Measurements from ENCODE around the gene NOTCH3. TPM values are rescaled to one million over a fixed set of nuclear protein-coding genes. Genes with fewer than 3 reads are reported as not detected.

Gene NOTCH3
- total RNA-seq, result under 1 TPM; 0.05 to 0.18 TPM
- 0 to 0.12 reads per million in 2 donors for total RNA-seq

- Mint-ChIP-seq H3K27me3 (peaks cover 61% of the 10 kb centered on the region), H3K4me1 (peaks cover 13% of the 10 kb centered on the region), H3K4me3 (peak within 1 kb of the TSS; percentile 81), H3K27ac (no peak within 1 kb of the TSS), H3K36me3 (ENCODE audit: low read depth) (peaks cover 12% of the 10 kb centered on the region)
- H3K9me3 ChIP-seq (ENCODE audit: control insufficient read depth, low read length, poor library complexity, severe bottlenecking), result no peaks in the 10 kb centered on the region
- DNase-seq (no peak), ATAC-seq (no peak)
Measured at GRCh38 chr19:15200553-15201364, at the start of gene NOTCH3. TSS of gene NOTCH3 (minus strand) at chr19:15200995. CDS start at chr19:15200905, 90 bp downstream.

- ATAC-seq, result no peak
- H3K27ac Mint-ChIP-seq, result no peak overlapping the region
- H3K36me3 Mint-ChIP-seq (ENCODE audit: low read depth), result peaks cover 6% of the 10 kb centered on the region
- no peak overlapping the region for H3K4me3 Mint-ChIP-seq
- DNase-seq, result no peak
- H3K4me1 Mint-ChIP-seq, result peaks cover 10% of the 10 kb centered on the region
- no peaks in the 10 kb centered on the region for H3K27me3 Mint-ChIP-seq
- H3K9me3 ChIP-seq (ENCODE audit: control insufficient read depth, low read length, poor library complexity, severe bottlenecking), result no peaks in the 10 kb centered on the region
Measured at GRCh38 chr19:15250640-15250993, 49.8 kb upstream of the NOTCH3 start.

- Mint-ChIP-seq H3K36me3 (ENCODE audit: low read depth) (peaks cover 6% of the 10 kb centered on the region), H3K27me3 (no peaks in the 10 kb centered on the region), H3K4me1 (peaks cover 10% of the 10 kb centered on the region), H3K27ac (no peak overlapping the region), H3K4me3 (no peak overlapping the region)
- no peaks in the 10 kb centered on the region for H3K9me3 ChIP-seq (ENCODE audit: control insufficient read depth, low read length, poor library complexity, severe bottlenecking)
- ATAC-seq, result no peak
- DNase-seq, result no peak
Measured at GRCh38 chr19:15249972-15250639, 49.3 kb upstream of the NOTCH3 start.

GRCh38 chr19:15249528-15249874 is 48.7 kb upstream of the NOTCH3 start:
- ATAC-seq (no peak), DNase-seq (no peak)
- H3K9me3 ChIP-seq (ENCODE audit: control insufficient read depth, low read length, poor library complexity, severe bottlenecking), result no peaks in the 10 kb centered on the region
- Mint-ChIP-seq H3K27me3 (no peaks in the 10 kb centered on the region), H3K27ac (no peak overlapping the region), H3K4me1 (peaks cover 10% of the 10 kb centered on the region), H3K4me3 (no peak overlapping the region), H3K36me3 (ENCODE audit: low read depth) (peaks cover 8% of the 10 kb centered on the region)

- no peaks in the 10 kb centered on the region for H3K9me3 ChIP-seq (ENCODE audit: control insufficient read depth, low read length, poor library complexity, severe bottlenecking)
- DNase-seq, result no peak
- no peak overlapping the region for H3K4me3 Mint-ChIP-seq
- no peaks in the 10 kb centered on the region for H3K27me3 Mint-ChIP-seq
- peaks cover 8% of the 10 kb centered on the region for H3K36me3 Mint-ChIP-seq (ENCODE audit: low read depth)
- H3K27ac Mint-ChIP-seq, result no peak overlapping the region
- H3K4me1 Mint-ChIP-seq, result peaks cover 10% of the 10 kb centered on the region
- no peak for ATAC-seq
Measured at GRCh38 chr19:15248648-15249527, 48.1 kb upstream of the NOTCH3 start.

GRCh38 chr19:15248106-15248505 is 47.3 kb upstream of the NOTCH3 start:
- Mint-ChIP-seq H3K4me1 (peaks cover 12% of the 10 kb centered on the region), H3K27me3 (no peaks in the 10 kb centered on the region), H3K4me3 (peak overlapping the region; percentile 31), H3K36me3 (ENCODE audit: low read depth) (peaks cover 8% of the 10 kb centered on the region), H3K27ac (no peak overlapping the region)
- DNase-seq (no peak), ATAC-seq (no peak)
- no peaks in the 10 kb centered on the region for H3K9me3 ChIP-seq (ENCODE audit: control insufficient read depth, low read length, poor library complexity, severe bottlenecking)

GRCh38 chr19:15247107-15248014 is 46.6 kb upstream of the NOTCH3 start:
- DNase-seq (no peak), ATAC-seq (no peak)
- H3K27me3 Mint-ChIP-seq, result no peaks in the 10 kb centered on the region
- peaks cover 12% of the 10 kb centered on the region for H3K4me1 Mint-ChIP-seq
- no peak overlapping the region for H3K4me3 Mint-ChIP-seq
- peaks cover 8% of the 10 kb centered on the region for H3K36me3 Mint-ChIP-seq (ENCODE audit: low read depth)
- H3K9me3 ChIP-seq (ENCODE audit: control insufficient read depth, low read length, poor library complexity, severe bottlenecking), result no peaks in the 10 kb centered on the region
- H3K27ac Mint-ChIP-seq, result no peak overlapping the region

GRCh38 chr19:15246198-15246481 is 45.3 kb upstream of the NOTCH3 start:
- H3K36me3 Mint-ChIP-seq (ENCODE audit: low read depth), result peaks cover 8% of the 10 kb centered on the region

GRCh38 chr19:15245370-15246197 is 44.8 kb upstream of the NOTCH3 start:
- Mint-ChIP-seq H3K27me3 (no peaks in the 10 kb centered on the region), H3K4me1 (peaks cover 12% of the 10 kb centered on the region), H3K4me3 (no peak overlapping the region), H3K36me3 (ENCODE audit: low read depth) (peaks cover 8% of the 10 kb centered on the region), H3K27ac (peak overlapping the region; percentile 57)
- no peaks in the 10 kb centered on the region for H3K9me3 ChIP-seq (ENCODE audit: control insufficient read depth, low read length, poor library complexity, severe bottlenecking)
- ATAC-seq, result no peak
- DNase-seq, result no peak

More at GRCh38 chr19:15246198-15246481, 45.3 kb upstream of the NOTCH3 start:
- DNase-seq (no peak), ATAC-seq (no peak)
- H3K9me3 ChIP-seq (ENCODE audit: control insufficient read depth, low read length, poor library complexity, severe bottlenecking), result no peaks in the 10 kb centered on the region
- H3K27me3 Mint-ChIP-seq, result no peaks in the 10 kb centered on the region
- peak overlapping the region; percentile 24 for H3K27ac Mint-ChIP-seq
- peak overlapping the region; percentile 9 for H3K4me3 Mint-ChIP-seq
- H3K4me1 Mint-ChIP-seq, result peaks cover 12% of the 10 kb centered on the region

GRCh38 chr19:15244808-15245207 is 44.0 kb upstream of the NOTCH3 start:
- no peak overlapping the region for H3K4me3 Mint-ChIP-seq
- peak overlapping the region; percentile 57 for H3K27ac Mint-ChIP-seq
- H3K27me3 Mint-ChIP-seq, result no peaks in the 10 kb centered on the region
- peaks cover 8% of the 10 kb centered on the region for H3K36me3 Mint-ChIP-seq (ENCODE audit: low read depth)
- H3K4me1 Mint-ChIP-seq, result peaks cover 12% of the 10 kb centered on the region
- ATAC-seq (no peak), DNase-seq (no peak)
- no peaks in the 10 kb centered on the region for H3K9me3 ChIP-seq (ENCODE audit: control insufficient read depth, low read length, poor library complexity, severe bottlenecking)

- peak overlapping the region; percentile 57 for H3K27ac Mint-ChIP-seq
- DNase-seq (no peak), ATAC-seq (no peak)
- peaks cover 12% of the 10 kb centered on the region for H3K4me1 Mint-ChIP-seq
- H3K4me3 Mint-ChIP-seq, result no peak overlapping the region
- no peaks in the 10 kb centered on the region for H3K9me3 ChIP-seq (ENCODE audit: control insufficient read depth, low read length, poor library complexity, severe bottlenecking)
- H3K36me3 Mint-ChIP-seq (ENCODE audit: low read depth), result peaks cover 8% of the 10 kb centered on the region
- H3K27me3 Mint-ChIP-seq, result no peaks in the 10 kb centered on the region
Measured at GRCh38 chr19:15244106-15244803, 43.5 kb upstream of the NOTCH3 start.

Data from T-helper 17 cell (primary cell).